ENCODE results near the gene CEACAM16.

GRCh38 chr19:44725684-44726083 is 26.7 kb downstream of the CEACAM16 start:
- no peak for TF ChIP-seq CTCF (tag by site-specific recombination; IDR thresholded peaks at IDR 0.05)
- TF ChIP-seq, protein P1, sequence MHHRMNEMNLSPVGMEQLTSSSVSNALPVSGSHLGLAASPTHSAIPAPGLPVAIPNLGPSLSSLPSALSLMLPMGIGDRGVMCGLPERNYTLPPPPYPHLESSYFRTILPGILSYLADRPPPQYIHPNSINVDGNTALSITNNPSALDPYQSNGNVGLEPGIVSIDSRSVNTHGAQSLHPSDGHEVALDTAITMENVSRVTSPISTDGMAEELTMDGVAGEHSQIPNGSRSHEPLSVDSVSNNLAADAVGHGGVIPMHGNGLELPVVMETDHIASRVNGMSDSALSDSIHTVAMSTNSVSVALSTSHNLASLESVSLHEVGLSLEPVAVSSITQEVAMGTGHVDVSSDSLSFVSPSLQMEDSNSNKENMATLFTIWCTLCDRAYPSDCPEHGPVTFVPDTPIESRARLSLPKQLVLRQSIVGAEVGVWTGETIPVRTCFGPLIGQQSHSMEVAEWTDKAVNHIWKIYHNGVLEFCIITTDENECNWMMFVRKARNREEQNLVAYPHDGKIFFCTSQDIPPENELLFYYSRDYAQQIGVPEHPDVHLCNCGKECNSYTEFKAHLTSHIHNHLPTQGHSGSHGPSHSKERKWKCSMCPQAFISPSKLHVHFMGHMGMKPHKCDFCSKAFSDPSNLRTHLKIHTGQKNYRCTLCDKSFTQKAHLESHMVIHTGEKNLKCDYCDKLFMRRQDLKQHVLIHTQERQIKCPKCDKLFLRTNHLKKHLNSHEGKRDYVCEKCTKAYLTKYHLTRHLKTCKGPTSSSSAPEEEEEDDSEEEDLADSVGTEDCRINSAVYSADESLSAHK (tag by site-specific recombination; IDR thresholded peaks at IDR 0.05), result no peak
- no peak for TF ChIP-seq ZNF274 (IDR thresholded peaks at IDR 0.05; ENCODE audit: low read length)
- no peak for TF ChIP-seq ZNF274 (tag by site-specific recombination; IDR thresholded peaks at IDR 0.05; ENCODE audit: borderline replicate concordance)
- TF ChIP-seq, protein P2, sequence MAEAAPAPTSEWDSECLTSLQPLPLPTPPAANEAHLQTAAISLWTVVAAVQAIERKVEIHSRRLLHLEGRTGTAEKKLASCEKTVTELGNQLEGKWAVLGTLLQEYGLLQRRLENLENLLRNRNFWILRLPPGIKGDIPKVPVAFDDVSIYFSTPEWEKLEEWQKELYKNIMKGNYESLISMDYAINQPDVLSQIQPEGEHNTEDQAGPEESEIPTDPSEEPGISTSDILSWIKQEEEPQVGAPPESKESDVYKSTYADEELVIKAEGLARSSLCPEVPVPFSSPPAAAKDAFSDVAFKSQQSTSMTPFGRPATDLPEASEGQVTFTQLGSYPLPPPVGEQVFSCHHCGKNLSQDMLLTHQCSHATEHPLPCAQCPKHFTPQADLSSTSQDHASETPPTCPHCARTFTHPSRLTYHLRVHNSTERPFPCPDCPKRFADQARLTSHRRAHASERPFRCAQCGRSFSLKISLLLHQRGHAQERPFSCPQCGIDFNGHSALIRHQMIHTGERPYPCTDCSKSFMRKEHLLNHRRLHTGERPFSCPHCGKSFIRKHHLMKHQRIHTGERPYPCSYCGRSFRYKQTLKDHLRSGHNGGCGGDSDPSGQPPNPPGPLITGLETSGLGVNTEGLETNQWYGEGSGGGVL (tag by site-specific recombination; IDR thresholded peaks at IDR 0.05), result no peak
